PC-9 (cell line): ENCODE results near the gene PNMA8B.

Source experiments
- CTCF ChIP-seq: fragments of 200-600 bp; sonication (generic); conservative IDR thresholded peaks from 2 replicates; pipeline ENCODE4 v1.6.1; 2017; ENCODE audit warnings: mixed run types, antibody characterized with exemption, mild to moderate bottlenecking, moderate library complexity
- EZH2 ChIP-seq: fragments of 200-600 bp; sonication (generic); IDR thresholded peaks from 2 replicates; pipeline ENCODE4 v1.8.0; 2017; ENCODE audit warnings: antibody characterized with exemption, low read depth

- no peak for TF ChIP-seq EZH2
- TF ChIP-seq CTCF: no peak
Observed at GRCh38 chr19:46441866-46442265, 53.8 kb downstream of the PNMA8B start.
